ENCODE measurements around the gene CCDC87. TPM values are rescaled to one million over a fixed set of nuclear protein-coding genes. Genes with fewer than 3 reads are reported as not detected.
"Not testable (repeated sequence)": the region's sequence is repeated elsewhere in the genome, so short reads cannot be mapped to it uniquely, and the experiment has no call there.

CCDC87 gene
- total RNA-seq, 1 donor from 2014 or later: 0.20 TPM

GRCh38 chr11:66617155-66617834, 24.4 kb upstream of the CCDC87 start:
- peak in 1 of 2 donors; percentile 71 for DNase-seq (ENCODE audit: low read depth in 2 of 2)

- peak; percentile 99 for DNase-seq (ENCODE audit: low read depth in 2 of 2)
These were observed 23.7 kb upstream of the CCDC87 start, which contains the start of gene RBM14 for GRCh38 chr11:66616379-66617154. Gene RBM14, plus strand, starts transcription at chr11:66616630. Its CDS starts 91 bp downstream, at chr11:66616721.

- no peak for DNase-seq (ENCODE audit: low read depth in 2 of 2)
These were observed 21.2 kb upstream of the CCDC87 start for GRCh38 chr11:66614073-66614472.

DNA sequence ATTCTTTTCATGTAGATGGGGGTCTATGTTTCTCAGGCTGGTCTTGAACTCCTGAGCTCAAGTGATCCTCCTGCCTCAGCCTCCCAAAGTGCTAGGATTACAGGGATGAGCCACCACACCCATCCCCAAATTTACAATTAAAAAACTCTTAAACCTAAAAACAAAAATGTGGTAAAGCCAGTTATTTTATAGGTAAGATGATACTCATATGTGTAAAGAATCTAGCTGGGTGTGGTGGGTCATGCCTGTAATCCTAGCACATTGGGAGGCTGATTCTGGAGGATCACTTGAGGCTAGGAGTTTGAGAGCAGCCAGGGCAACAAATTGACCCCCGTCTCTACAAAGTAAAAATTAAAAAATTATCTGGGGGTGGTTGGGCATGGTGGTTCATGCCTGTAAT, 19.6 kb upstream of the CCDC87 start:
- DNase-seq (ENCODE audit: low read depth in 2 of 2): no peak

DNA sequence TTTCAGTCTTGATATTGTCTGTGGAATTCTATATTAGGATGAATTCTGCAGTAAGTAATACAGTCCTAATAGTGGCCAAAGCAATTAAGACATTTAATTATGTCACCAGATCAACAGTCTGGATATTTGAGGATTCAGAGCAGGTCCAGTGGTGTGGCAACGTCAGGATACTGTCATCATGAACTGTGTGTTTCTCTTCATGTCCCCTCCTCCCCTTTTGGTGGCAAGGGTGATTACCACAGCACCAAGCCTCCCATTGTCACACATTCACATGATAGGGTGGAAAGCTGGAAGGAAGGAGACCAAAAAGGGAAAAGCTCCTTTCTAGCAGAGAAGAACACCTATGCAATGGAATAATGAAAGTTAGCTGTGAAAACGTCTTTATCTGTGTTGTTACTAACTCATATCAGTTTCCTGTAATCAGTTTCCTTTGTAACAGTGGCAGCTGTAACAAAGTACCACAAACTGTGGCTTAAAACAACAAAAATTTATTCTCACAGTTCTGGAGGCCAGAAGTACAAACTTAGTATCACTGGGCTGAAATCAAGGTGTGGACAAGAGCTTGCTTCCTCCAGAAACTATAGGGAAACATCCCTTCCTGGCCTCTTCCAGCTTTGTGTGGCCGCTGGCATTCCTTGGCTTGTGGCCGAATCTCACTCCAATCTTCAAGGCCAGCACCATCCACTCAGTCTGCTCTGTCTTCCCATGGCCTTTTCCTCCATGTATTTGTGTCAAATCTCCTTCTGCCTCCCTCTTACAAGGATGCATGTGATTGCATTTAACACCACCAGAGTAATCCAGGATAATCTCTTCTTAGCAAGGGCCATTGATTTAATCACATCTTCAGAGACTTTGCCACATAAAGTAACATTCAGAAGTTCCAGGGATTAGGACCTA, 17.1 kb upstream of the CCDC87 start:
- DNase-seq (ENCODE audit: low read depth in 2 of 2): peak in 1 of 2 donors; percentile 36

DNA sequence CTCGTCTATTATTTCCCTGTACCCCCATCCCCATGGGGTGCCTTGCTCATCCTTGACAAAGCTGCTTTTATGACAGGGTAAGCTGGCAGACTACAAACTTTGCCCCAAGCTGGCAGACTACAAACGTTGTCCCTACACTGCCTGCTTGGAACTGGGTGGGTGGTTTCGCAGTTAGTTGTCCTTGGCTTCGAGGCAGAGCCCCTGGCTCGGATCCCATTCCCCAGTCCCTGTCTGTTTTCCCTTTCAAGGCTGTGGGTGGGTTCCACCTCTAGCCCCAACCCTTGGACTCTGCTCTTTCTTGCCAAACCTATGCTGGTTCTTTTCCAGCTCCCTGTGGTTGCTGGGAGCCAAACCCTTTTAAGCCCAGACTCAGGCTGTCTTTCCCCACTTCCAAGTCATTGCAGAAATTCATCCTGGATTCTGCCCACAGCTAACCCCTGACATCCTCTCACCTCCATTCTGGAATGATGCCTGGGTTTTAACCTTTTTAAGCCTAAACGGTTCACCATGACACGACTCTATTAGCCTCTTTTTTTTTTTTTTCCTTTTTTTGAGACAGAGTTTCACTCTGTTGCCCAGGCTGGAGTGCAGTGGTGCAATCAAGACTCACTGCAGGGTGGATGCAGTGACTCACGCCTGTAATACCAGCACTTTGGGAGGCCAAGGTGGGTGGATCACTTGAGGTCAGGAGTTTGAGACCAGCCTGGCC, 14.4 kb upstream of the CCDC87 start:
- DNase-seq (ENCODE audit: low read depth in 2 of 2): peak in 1 of 2 donors; percentile 17

DNA sequence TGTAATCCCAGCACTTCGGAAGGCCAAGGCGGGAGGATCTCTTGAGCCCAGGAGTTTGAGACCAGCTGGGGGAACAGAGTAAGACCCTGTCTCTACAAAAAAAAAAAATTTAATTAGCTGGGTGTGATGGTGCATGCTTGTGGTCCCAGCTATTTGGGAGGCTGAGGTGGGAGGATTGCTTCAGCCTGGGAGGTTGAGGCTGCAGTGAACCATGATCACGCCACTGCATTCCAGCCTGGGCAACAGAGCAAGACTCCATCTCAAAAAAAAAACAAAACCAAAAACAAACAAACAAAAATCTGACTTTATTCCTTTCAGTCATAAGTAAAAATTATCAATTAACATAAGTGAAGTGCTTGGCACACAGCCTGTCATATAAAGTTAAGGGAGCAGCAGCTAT, 13.7 kb upstream of the CCDC87 start:
- not testable (repeated sequence) for DNase-seq (ENCODE audit: low read depth in 2 of 2)

- DNase-seq (ENCODE audit: low read depth in 2 of 2): no peak
These were observed 11.3 kb upstream of the CCDC87 start for GRCh38 chr11:66604155-66604554.

GRCh38 chr11:66603072-66603471, 10.2 kb upstream of the CCDC87 start:
- DNase-seq (ENCODE audit: low read depth in 2 of 2): no peak

DNA sequence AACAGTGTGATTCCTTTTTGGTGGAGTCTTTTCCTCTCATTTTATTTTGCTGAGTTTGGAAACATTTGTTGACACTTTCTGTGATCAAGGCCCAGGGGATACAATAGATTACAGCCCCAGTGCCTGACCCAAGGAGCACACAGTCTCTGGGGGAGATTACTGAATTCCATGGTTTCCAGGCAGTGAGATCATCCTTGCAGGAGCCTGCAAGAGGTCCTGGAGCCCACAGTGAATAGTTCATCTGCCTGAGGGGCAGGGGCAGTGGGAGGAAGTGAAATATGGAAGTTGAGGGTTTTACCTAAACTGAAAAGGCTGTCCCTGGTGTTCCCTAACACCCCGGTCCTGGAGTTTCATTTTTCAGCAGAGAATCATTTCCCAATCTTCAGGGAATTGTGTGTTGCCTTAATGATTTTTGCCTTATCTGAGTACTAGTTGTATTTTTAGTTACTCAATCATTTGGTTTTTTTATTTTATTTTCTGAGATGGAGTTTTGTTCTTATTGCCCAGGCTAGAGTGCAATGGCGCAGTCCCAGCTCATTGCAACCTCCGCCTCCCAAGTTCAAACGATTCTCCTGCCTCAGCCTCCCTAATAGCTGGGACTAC, 7.9 kb upstream of the CCDC87 start:
- DNase-seq (ENCODE audit: low read depth in 2 of 2): no peak

DNA sequence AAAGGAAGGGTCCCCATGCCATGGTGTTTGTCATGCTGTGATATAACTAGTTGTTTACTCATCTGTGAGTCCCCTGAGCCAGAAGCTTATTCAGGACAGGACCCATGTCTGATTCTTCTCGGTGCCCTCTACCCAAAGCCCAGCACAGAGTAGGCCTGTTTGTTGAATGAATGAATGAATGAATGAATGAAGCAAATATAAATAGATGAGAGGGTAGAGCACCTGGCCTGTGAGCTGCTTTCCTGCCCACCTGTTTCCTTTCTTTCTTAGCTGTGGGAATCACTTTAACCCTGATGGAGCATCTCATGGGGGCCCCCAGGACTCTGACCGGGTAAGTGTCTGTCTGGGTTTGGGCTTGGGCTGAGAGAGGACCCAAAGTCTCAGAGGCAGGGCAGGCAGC, 7.4 kb upstream of the CCDC87 start:
- no peak for DNase-seq (ENCODE audit: low read depth in 2 of 2)

- DNase-seq (ENCODE audit: low read depth in 2 of 2): no peak
These were observed 6.1 kb upstream of the CCDC87 start for GRCh38 chr11:66598993-66599392.

- no peak for DNase-seq (ENCODE audit: low read depth in 2 of 2)
These were observed 2.5 kb upstream of the CCDC87 start for GRCh38 chr11:66595245-66595904.

DNA sequence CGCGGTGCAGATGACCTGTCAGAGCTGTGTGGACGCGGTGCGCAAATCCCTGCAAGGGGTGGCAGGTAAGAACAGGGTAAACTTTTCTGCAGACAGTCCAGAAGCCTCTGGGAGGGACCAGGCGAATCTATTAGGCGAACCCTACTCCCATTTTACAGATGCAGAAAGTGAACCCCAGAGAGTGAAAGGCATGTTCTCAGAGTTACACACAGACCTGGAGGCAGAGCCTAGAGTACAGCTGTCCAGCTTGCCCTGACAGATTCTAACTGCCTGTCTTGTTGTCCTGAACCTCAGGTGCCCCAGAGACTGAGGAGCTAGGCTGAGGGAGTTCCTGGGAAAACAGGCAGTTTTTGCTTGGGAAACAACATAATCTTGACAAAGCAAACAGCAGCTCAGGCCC, 787 bp upstream of the CCDC87 start:
- no peak for DNase-seq (ENCODE audit: low read depth in 2 of 2)

- DNase-seq (ENCODE audit: low read depth in 2 of 2): no peak
These were observed 406 bp upstream of the CCDC87 start for GRCh38 chr11:66593303-66593635.

GRCh38 chr11:66591175-66591574, 1.7 kb downstream of the CCDC87 start:
- no peak for DNase-seq (ENCODE audit: low read depth in 2 of 2)

DNA sequence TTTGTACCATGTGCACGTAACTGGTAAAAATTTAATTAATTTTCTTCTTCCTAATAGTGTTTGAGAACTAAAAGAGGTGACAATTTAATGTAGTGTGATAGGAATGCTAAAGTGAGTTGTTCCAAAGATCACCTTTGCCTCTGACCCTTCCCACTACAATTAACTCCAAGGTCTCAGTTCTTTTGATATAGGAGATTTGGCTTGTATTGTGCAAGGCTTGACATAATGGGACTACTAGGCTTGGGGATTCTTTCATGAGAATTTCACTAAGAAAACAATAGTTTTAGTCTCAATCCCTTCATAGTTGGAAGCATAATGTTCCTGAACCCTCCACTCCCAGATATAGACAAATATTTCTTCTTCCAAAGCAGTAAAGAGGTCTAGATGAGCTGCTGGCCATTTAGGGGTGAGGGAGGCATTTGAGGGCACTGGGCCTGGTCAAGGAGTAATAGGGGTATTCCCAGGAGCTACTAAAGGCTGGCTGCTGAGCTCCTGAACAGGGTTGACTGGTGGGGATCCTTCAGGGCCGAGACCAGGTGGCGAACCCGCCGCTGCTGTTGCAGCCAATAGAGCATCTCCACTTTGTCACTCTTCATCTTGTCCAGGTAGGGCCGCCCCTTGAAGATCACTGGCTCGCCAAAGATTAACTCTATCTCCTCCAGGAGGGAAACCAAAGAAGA, 2.7 kb downstream of the CCDC87 start:
- no peak for DNase-seq (ENCODE audit: low read depth in 2 of 2)

GRCh38 chr11:66589315-66589714, 3.5 kb downstream of the CCDC87 start:
- not testable (repeated sequence) for DNase-seq (ENCODE audit: low read depth in 2 of 2)

- no peak for DNase-seq (ENCODE audit: low read depth in 2 of 2)
These were observed 6.7 kb downstream of the CCDC87 start for GRCh38 chr11:66586136-66586535.

GRCh38 chr11:66585447-66585846, 7.4 kb downstream of the CCDC87 start:
- not testable (repeated sequence) for DNase-seq (ENCODE audit: low read depth in 2 of 2)
